Measurements from ENCODE around the gene ANKS4B. TPM values are rescaled to one million over a fixed set of nuclear protein-coding genes. Genes with fewer than 3 reads are reported as not detected.

The ANKS4B gene
- total RNA-seq, 1 experiment from 2014 or later = 0.07 TPM

DNA sequence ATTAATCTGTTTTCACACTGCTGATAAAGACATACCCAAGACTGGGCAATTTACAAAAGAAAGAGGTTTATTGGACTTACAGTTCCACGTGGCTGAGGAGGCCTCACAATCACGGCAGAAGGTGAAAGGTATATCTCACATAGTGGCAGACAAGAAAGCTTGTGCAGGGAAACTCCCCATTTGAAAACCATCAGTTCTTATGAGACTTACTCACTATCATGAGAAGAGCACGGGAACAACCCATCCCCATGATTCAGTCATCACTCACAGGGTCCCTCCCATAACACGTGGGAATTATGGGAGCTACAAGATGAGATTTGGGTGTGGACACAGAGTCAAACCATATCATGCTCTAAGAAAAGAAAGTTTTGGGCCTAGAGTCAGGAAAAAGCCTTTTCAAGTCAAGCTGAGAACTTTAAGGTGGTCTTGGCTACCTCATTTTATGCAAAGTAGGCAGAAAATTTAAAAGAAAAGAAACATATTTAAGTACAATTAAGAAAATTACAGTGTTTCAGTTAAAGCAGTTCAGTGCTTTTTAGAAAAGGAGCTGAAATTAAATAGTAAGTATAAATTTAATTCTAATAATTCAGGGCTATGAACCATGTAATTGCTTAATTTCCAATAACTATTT, 69.5 kb downstream of the ANKS4B start (continued):
- TF ChIP-seq, protein P1, sequence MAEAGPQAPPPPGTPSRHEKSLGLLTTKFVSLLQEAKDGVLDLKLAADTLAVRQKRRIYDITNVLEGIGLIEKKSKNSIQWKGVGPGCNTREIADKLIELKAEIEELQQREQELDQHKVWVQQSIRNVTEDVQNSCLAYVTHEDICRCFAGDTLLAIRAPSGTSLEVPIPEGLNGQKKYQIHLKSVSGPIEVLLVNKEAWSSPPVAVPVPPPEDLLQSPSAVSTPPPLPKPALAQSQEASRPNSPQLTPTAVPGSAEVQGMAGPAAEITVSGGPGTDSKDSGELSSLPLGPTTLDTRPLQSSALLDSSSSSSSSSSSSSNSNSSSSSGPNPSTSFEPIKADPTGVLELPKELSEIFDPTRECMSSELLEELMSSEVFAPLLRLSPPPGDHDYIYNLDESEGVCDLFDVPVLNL (CRISPR knock-in tag; IDR thresholded peaks at IDR 0.05; ENCODE audit: borderline replicate concordance, low read depth) = no peak
- TF ChIP-seq KAT7 (CRISPR knock-in tag; IDR thresholded peaks at IDR 0.05; ENCODE audit: borderline replicate concordance) (no peak), TCF7 (CRISPR knock-in tag; IDR thresholded peaks at IDR 0.05; ENCODE audit: low read depth) (no peak), ZNF423 (CRISPR knock-in tag; IDR thresholded peaks at IDR 0.05) (no peak), OVOL2 (CRISPR knock-in tag; IDR thresholded peaks at IDR 0.05; ENCODE audit: borderline replicate concordance) (no peak), NFYB (CRISPR knock-in tag; conservative IDR thresholded peaks at IDR 0.05; ENCODE audit: low read depth) (no peak), ZNF219 (CRISPR knock-in tag; IDR thresholded peaks at IDR 0.05; ENCODE audit: borderline replicate concordance) (no peak), RELA (CRISPR knock-in tag; IDR thresholded peaks at IDR 0.05; ENCODE audit: borderline replicate concordance) (no peak), ZNF317 (CRISPR knock-in tag; IDR thresholded peaks at IDR 0.05; ENCODE audit: borderline replicate concordance, low read depth) (no peak), SMAD4 (CRISPR knock-in tag; IDR thresholded peaks at IDR 0.05) (no peak), SMAD3 (CRISPR knock-in tag; IDR thresholded peaks at IDR 0.05; ENCODE audit: borderline replicate concordance) (no peak)
- TF ChIP-seq, protein P2, sequence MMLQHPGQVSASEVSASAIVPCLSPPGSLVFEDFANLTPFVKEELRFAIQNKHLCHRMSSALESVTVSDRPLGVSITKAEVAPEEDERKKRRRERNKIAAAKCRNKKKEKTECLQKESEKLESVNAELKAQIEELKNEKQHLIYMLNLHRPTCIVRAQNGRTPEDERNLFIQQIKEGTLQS (CRISPR knock-in tag; conservative IDR thresholded peaks at IDR 0.05) = no peak
- TF ChIP-seq, protein P3, sequence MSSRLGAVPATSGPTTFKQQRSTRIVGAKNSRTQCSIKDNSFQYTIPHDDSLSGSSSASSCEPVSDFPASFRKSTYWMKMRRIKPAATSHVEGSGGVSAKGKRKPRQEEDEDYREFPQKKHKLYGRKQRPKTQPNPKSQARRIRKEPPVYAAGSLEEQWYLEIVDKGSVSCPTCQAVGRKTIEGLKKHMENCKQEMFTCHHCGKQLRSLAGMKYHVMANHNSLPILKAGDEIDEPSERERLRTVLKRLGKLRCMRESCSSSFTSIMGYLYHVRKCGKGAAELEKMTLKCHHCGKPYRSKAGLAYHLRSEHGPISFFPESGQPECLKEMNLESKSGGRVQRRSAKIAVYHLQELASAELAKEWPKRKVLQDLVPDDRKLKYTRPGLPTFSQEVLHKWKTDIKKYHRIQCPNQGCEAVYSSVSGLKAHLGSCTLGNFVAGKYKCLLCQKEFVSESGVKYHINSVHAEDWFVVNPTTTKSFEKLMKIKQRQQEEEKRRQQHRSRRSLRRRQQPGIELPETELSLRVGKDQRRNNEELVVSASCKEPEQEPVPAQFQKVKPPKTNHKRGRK (CRISPR knock-in tag; IDR thresholded peaks at IDR 0.05; ENCODE audit: borderline replicate concordance) = no peak
- TF ChIP-seq, protein P4, sequence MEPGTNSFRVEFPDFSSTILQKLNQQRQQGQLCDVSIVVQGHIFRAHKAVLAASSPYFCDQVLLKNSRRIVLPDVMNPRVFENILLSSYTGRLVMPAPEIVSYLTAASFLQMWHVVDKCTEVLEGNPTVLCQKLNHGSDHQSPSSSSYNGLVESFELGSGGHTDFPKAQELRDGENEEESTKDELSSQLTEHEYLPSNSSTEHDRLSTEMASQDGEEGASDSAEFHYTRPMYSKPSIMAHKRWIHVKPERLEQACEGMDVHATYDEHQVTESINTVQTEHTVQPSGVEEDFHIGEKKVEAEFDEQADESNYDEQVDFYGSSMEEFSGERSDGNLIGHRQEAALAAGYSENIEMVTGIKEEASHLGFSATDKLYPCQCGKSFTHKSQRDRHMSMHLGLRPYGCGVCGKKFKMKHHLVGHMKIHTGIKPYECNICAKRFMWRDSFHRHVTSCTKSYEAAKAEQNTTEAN (CRISPR knock-in tag; IDR thresholded peaks at IDR 0.05) = no peak
- TF ChIP-seq, protein P5, sequence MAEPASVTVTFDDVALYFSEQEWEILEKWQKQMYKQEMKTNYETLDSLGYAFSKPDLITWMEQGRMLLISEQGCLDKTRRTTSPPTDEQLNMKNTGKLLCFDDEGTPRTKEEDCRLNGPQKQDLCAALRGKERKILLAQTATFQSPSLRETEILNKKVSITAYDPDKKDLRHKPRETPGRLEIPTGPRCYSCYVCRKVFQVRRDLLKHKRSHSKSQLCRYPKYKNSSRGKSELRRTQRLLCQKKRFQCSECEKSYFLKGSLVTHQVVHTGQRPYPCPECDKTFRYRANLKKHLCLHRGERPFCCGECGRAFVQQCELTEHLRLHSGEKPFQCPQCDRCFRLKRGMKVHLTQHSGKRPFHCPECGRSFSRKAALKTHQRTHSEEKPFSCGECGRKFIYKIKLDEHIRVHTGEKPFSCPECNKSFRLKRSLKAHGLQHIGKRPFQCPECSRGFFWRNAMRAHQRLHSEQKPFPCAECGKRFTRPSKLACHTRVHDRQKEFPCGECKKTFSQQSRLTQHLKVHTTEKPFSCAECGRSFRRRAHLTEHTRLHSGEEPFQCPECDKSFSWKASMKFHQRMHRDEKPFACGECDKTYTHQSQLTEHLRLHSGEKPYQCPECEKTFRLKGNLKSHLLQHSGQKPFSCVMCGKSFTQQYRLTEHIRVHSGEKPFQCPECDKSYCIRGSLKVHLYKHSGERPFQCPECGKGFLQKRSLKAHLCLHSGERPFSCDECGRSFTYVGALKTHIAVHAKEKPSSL (CRISPR knock-in tag; conservative IDR thresholded peaks at IDR 0.05) = no peak
- TF ChIP-seq, protein P6, sequence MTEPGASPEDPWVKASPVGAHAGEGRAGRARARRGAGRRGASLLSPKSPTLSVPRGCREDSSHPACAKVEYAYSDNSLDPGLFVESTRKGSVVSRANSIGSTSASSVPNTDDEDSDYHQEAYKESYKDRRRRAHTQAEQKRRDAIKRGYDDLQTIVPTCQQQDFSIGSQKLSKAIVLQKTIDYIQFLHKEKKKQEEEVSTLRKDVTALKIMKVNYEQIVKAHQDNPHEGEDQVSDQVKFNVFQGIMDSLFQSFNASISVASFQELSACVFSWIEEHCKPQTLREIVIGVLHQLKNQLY (CRISPR knock-in tag; IDR thresholded peaks at IDR 0.05) = no peak
- TF ChIP-seq, protein P7, sequence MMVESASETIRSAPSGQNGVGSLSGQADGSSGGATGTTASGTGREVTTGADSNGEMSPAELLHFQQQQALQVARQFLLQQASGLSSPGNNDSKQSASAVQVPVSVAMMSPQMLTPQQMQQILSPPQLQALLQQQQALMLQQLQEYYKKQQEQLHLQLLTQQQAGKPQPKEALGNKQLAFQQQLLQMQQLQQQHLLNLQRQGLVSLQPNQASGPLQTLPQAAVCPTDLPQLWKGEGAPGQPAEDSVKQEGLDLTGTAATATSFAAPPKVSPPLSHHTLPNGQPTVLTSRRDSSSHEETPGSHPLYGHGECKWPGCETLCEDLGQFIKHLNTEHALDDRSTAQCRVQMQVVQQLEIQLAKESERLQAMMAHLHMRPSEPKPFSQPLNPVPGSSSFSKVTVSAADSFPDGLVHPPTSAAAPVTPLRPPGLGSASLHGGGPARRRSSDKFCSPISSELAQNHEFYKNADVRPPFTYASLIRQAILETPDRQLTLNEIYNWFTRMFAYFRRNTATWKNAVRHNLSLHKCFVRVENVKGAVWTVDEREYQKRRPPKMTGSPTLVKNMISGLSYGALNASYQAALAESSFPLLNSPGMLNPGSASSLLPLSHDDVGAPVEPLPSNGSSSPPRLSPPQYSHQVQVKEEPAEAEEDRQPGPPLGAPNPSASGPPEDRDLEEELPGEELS (CRISPR knock-in tag; IDR thresholded peaks at IDR 0.05) = no peak

Other genes with a start within 250 kb of the ANKS4B start
- gene DNAH3, start 82.9 kb upstream of the ANKS4B start, total RNA-seq (2021) = 0.57 to 1.2 TPM (median 1.1 TPM) in 3 replicates
- 34.6 to 42.8 TPM (median 36.4 TPM) in 3 replicates for gene LDAF1, start 75.0 kb upstream of the ANKS4B start, total RNA-seq (2021)
- 0.07 TPM in 1 of 3 replicates, not detected in the others for gene ZP2, start 22.1 kb upstream of the ANKS4B start, total RNA-seq (2021)
- gene CRYM, start 44.6 kb downstream of the ANKS4B start, total RNA-seq (2021) = 12.7 to 14.9 TPM (median 12.9 TPM) in 3 replicates

Data from WTC11 (cell line).